Gastroesophageal sphincter (tissue), 3 donors: ENCODE data around the gene KLHL15.

ENCODE experiments used
- EP300 ChIP-seq: sonication (generic); formaldehyde crosslinking; IDR thresholded peaks from one replicate; pipeline ENCODE4 v1.6.1; 2017; ENCODE audit warnings: antibody characterized with exemption, mild to moderate bottlenecking
- POLR2A ChIP-seq, 2 donors: fragments of 450-650 bp; IDR thresholded peaks; one replicate each; pipeline ENCODE4 v1.6.1; 2017; ENCODE audit warnings: antibody characterized with exemption in 2 of 2, mild to moderate bottlenecking in 2 of 2, moderate library complexity in 1 of 2
- POLR2AphosphoS5 ChIP-seq: sonication (generic); formaldehyde crosslinking; IDR thresholded peaks from one replicate; pipeline ENCODE4 v1.6.1; 2017; ENCODE audit warnings: antibody characterized with exemption
- TF ChIP-seq, protein P1 (sequence below), 4 experiments: fragments of 200-600 bp in 2 of 4; fragments of 450-650 bp in 2 of 4; sonication (generic) in 1 of 4; IDR thresholded peaks; one replicate each; pipeline ENCODE4 v1.5.1; 2017 to 2019; ENCODE audit warnings: antibody characterized with exemption in 4 of 4, mild to moderate bottlenecking in 2 of 4, moderate library complexity in 2 of 4

DNA sequence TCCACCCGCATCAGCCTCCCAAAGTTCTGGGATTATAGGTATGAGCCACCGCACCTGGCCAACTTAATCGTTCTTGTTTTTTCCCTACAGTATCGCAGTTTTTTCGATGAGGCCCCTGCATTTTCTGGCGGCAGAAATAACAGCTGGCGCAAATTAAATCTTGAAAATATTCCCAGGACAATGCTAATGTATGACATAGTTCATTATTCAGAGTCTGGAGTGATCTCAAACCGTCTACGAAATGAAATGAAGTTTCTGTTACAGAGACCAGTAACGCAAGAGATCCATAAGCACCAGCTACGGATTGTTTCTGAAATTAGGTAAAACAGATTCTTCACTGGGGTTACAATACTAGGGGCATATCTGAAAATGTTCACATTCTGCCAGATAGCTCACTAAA lies 91.9 kb downstream of the KLHL15 start:
- TF ChIP-seq, protein P1, sequence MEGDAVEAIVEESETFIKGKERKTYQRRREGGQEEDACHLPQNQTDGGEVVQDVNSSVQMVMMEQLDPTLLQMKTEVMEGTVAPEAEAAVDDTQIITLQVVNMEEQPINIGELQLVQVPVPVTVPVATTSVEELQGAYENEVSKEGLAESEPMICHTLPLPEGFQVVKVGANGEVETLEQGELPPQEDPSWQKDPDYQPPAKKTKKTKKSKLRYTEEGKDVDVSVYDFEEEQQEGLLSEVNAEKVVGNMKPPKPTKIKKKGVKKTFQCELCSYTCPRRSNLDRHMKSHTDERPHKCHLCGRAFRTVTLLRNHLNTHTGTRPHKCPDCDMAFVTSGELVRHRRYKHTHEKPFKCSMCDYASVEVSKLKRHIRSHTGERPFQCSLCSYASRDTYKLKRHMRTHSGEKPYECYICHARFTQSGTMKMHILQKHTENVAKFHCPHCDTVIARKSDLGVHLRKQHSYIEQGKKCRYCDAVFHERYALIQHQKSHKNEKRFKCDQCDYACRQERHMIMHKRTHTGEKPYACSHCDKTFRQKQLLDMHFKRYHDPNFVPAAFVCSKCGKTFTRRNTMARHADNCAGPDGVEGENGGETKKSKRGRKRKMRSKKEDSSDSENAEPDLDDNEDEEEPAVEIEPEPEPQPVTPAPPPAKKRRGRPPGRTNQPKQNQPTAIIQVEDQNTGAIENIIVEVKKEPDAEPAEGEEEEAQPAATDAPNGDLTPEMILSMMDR (IDR thresholded peaks at IDR 0.05): no peak
- TF ChIP-seq POLR2AphosphoS5: no peak
- no peak for TF ChIP-seq POLR2A (IDR thresholded peaks at IDR 0.05)
- no peak for TF ChIP-seq EP300
